AG09319 (cell line): ENCODE results near the gene HOXD12.

Experiments used
- DNase-seq: peaks from one replicate; pipeline ENCODE4 v3.0.0-alpha.2; 2010; ENCODE audit warnings: low read depth; ENCODE audit errors: extremely low read depth
- TF ChIP-seq, protein P1 (sequence below): IDR thresholded peaks from 2 replicates; pipeline ENCODE4 v1.5.1; 2011; ENCODE audit warnings: low read depth, mild to moderate bottlenecking, inconsistent platforms, low read length, moderate library complexity

The HOXD12 gene

DNA sequence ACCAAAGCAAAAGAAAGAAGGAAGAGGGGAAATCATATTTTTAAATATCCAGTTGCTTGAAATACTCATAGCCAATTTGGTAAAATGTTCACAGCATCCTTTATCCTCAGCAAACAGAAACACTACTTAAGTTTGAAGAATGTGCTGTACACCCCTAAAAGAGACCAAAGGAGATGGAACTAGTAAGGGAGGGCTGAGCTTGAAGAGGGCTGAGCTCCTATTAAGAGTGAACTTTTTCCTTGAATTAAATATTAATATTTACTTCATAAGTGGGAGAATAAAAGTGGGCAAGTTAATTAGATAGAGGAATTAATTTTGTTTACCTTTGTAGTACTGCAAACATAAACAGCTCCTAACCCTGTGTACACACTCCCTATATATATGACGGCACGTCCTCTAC lies 22.8 kb upstream of the HOXD12 start:
- DNase-seq, result no peak
- TF ChIP-seq, protein P1, sequence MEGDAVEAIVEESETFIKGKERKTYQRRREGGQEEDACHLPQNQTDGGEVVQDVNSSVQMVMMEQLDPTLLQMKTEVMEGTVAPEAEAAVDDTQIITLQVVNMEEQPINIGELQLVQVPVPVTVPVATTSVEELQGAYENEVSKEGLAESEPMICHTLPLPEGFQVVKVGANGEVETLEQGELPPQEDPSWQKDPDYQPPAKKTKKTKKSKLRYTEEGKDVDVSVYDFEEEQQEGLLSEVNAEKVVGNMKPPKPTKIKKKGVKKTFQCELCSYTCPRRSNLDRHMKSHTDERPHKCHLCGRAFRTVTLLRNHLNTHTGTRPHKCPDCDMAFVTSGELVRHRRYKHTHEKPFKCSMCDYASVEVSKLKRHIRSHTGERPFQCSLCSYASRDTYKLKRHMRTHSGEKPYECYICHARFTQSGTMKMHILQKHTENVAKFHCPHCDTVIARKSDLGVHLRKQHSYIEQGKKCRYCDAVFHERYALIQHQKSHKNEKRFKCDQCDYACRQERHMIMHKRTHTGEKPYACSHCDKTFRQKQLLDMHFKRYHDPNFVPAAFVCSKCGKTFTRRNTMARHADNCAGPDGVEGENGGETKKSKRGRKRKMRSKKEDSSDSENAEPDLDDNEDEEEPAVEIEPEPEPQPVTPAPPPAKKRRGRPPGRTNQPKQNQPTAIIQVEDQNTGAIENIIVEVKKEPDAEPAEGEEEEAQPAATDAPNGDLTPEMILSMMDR, result no peak

DNA sequence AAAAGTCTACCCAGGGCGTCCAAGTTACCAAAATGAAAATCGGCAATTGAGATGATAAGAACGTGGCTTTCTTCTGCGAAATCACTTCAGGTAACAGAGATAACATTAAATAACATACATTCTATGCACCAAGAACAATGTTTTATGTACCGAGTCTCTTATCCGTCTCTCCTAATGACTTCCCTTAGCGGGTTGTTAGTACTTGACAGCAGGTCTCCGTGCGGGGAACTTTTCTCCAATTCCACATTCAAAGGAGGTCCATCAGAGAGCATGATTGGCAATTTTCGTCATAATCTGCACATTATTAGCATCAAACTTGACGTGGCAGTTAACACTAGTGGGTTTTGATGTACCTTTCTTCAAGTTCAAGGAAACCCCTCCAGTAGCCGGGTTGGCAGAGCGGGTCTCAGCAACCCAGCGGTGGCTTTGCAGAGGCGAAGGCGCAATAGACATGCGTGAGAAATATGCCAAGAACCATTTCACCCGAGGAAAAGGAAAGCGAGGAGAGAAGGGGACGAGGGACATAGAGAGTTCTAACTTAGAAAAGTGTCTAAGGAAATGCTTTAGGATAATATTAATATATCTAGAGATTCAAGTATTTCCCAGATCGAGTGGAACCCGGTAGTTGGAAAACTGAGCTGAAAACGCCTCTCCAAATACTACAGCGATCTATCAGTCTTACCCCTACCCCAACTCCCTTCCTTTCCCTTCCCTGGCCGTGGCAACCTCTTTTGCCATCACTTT lies 20.9 kb upstream of the HOXD12 start:
- TF ChIP-seq, protein P1, result no peak
- DNase-seq, result no peak

DNA sequence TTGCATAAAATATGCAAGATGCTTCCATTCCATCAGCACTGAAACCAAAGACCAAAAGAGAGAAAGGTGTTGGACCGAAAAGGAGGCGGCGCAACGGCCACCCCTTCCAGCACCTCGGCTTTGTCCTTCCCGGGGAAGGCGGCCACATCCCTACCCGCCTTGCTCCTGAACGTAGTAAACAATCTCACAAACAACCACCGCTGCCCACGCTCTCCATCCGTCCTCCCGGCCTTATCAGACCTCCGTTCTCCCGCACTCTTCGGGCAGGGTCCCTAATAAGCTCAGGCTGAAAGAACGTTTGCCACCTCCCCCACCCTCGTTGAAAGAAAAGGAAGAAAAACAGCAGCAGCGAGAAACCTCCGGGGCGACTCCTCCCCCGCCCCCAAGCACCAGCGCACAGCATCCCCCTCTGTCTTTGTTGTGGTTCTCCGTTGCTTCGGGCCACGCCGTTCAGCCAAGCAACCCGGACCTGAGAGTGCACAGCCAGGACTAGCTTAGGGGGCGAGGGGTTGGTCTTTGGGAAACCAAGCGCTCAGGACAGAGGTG lies 20.2 kb upstream of the HOXD12 start:
- DNase-seq, result no peak
- TF ChIP-seq, protein P1, result no peak

DNA sequence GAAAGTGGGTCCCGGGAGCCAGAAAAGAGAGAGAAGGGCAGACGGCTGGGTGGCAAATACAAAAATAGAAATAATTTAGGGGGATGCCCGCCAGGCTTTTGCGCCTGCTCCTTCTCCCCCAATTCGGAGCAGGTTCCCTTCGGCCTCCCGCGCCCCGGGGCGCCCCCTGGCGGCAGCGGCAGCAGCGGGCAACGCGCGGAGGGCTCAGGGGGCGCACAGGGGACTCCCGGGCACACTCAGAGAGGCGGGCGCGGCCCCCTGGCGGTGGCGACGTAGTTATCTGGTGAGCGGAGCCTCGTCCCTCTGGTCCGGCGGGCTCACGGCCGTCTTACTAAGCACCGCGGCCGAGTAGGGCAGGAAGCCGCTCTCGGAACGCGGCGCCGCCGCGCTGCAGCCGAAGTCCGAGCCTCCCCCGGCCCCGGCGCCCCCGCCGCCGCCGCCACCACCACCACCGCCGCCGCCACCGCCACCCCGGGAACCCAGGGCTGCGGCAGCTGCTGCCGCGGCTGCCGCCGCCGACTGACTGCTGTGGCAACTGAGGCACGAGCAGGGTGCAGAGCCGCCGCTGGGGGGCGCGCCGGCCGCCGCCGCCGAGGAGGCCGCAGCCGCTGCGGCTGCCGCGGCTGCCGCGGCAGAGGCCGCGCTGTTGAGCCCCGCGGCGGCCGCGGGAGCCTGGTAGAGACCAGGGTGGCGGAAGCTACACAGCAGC lies 19.6 kb upstream of the HOXD12 start:
- no peak for DNase-seq
- TF ChIP-seq, protein P1, result peak; percentile 39

DNA sequence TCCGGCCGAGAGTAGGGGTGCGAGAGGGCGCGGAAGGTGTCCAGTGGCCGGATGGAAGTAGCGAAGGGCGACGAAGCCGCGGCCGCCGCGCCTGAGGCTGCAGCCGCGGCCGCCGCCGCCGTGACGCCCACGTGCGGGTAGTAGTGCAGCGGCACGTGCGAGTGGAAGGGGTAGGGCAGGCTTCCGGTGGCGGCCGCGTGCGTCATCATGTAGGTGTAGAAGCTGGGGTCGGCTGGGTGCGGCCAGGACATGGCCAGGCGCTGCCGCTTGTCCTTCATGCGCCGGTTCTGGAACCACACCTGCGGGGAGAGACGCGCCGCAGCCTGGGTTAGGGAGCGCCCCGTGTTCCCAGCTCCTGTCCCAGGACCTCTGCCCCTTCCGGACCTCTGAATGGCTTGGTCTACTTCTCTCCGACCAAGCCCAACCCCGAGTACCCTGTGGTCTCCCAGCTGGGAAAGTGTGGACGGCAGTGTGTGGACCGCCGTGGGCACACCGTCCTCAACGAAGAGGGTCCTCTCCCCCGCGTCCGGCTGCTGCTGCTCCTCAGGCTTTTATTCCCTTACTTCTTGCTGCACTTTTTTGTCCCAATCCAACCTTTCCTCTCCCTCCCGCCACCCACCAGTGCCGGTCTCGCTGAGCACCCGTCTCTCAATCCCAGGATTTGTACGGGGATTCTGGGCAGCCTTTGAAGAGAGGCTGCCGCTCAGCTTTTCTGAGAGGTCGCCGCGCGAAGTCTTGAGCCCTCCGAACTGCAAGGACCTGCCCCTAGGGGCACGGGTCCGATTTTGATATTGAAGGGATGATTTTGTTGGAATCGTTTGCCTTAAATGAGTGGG lies 18.8 kb upstream of the HOXD12 start:
- DNase-seq, result no peak
- TF ChIP-seq, protein P1, result no peak

DNA sequence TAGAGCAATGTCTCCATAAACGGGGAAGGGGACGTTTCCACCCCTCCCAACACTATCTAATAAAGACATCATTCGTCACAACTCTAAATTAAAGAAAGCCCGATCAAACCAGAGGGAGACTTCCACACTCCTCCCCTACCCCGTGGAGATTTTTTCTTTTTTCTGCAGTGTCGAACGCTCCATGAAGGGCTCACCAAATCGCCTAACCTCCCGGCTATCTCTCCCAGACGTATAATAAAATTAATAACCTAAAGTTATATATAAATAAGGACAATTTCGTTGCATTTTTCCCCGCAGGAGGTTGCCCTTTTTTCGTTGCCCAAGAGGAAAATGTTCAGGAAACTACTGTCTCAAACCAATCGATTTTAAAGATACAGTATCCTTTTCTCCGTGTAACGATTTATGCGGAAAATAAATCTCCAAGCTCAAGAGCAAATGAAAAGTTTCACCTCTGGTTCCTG lies 18.2 kb upstream of the HOXD12 start:
- DNase-seq, result no peak
- TF ChIP-seq, protein P1, result no peak
